CD14-positive monocyte (primary cell): ENCODE results near the gene GPR101. TPM values are rescaled to one million over a fixed set of nuclear protein-coding genes. Genes with fewer than 3 reads are reported as not detected.

Experiments used
- DNase-seq, 3 donors: peaks; one replicate each; pipeline ENCODE4 v3.0.0-alpha.2; 2011 to 2022
- H2AFZ ChIP-seq: 2 replicates; pipeline ENCODE4 v1.6.0; 2012; ENCODE audit warnings: mild to moderate bottlenecking, low read depth, low read length, inconsistent platforms; ENCODE audit not compliant: insufficient read depth, poor library complexity, severe bottlenecking
- H3K27ac ChIP-seq, 2 donors: 1 replicate in 1 of 2; 2 replicates in 1 of 2; pipeline ENCODE4 v1.5.1; 2012 to 2013; ENCODE audit warnings: low read length in 2 of 2, control low read depth in 1 of 2, inconsistent platforms in 1 of 2, low read depth in 1 of 2, mild to moderate bottlenecking in 1 of 2
- H3K27me3 ChIP-seq, 2 donors: one replicate each; pipeline versions ENCODE4 v1.6.0 to v1.6.1; 2011 to 2013; ENCODE audit warnings: low read length in 2 of 2; ENCODE audit not compliant: control insufficient read depth in 2 of 2, insufficient read depth in 2 of 2
- H3K36me3 ChIP-seq, 2 donors: replicated peaks in 1 of 2; 1 replicate in 1 of 2; 2 replicates in 1 of 2; pipeline versions ENCODE4 v1.5.1 to v1.6.1; 2012 to 2013; ENCODE audit warnings: low read length in 2 of 2, control low read depth in 1 of 2, inconsistent platforms in 1 of 2, mild to moderate bottlenecking in 1 of 2; ENCODE audit not compliant: insufficient read depth in 2 of 2, control insufficient read depth in 1 of 2
- H3K4me1 ChIP-seq, 2 donors: 1 replicate in 1 of 2; 2 replicates in 1 of 2; pipeline versions ENCODE4 v1.5.1 to v1.6.1; 2012 to 2013; ENCODE audit warnings: low read length in 2 of 2, control low read depth in 1 of 2, inconsistent platforms in 1 of 2, mild to moderate bottlenecking in 1 of 2, moderate library complexity in 1 of 2; ENCODE audit not compliant: insufficient read depth in 2 of 2, control insufficient read depth in 1 of 2
- H3K4me2 ChIP-seq: replicated peaks from 2 replicates; pipeline ENCODE3; 2012; ENCODE audit warnings: low read length, moderate library complexity, mild to moderate bottlenecking; ENCODE audit not compliant: poor library complexity, severe bottlenecking; ENCODE audit errors: extremely low read depth
- H3K4me3 ChIP-seq, 3 experiments: fragments of 200-600 bp in 1 of 3; sonication (generic) in 1 of 3; replicated peaks in 1 of 3; 1 replicate in 2 of 3; 2 replicates in 1 of 3; pipeline ENCODE4 v1.5.1; 2011 to 2013; ENCODE audit warnings: low read length in 3 of 3, mild to moderate bottlenecking in 3 of 3, control low read depth in 2 of 3, low read depth in 2 of 3, inconsistent platforms in 1 of 3, moderate library complexity in 1 of 3
- H3K79me2 ChIP-seq: 2 replicates; pipeline ENCODE4 v1.6.0; 2012; ENCODE audit warnings: mild to moderate bottlenecking, control low read depth, inconsistent platforms, low read length, moderate library complexity; ENCODE audit not compliant: insufficient read depth
- H3K9ac ChIP-seq: 2 replicates; pipeline ENCODE4 v1.6.0; 2017; ENCODE audit warnings: low read length, mild to moderate bottlenecking; ENCODE audit not compliant: insufficient read depth, poor library complexity, severe bottlenecking
- H3K9me3 ChIP-seq, 2 donors: replicated peaks in 1 of 2; 1 replicate in 1 of 2; 2 replicates in 1 of 2; pipeline versions ENCODE4 v1.5.1 to v1.6.1; 2012 to 2013; ENCODE audit warnings: low read length in 2 of 2, control low read depth in 1 of 2; ENCODE audit not compliant: control insufficient read depth in 1 of 2, insufficient read depth in 1 of 2
- H4K20me1 ChIP-seq: 2 replicates; pipeline ENCODE4 v1.6.0; 2012; ENCODE audit warnings: mild to moderate bottlenecking, low read length, control low read depth, moderate library complexity; ENCODE audit not compliant: insufficient read depth
- H3K27ac Mint-ChIP-seq, 7 donors: one replicate each; pipeline ENCODE4 v1.8.0; 2020; ENCODE audit warnings: mild to moderate bottlenecking in 7 of 7, mixed read lengths in 7 of 7, moderate library complexity in 6 of 7, inconsistent platforms in 2 of 7
- H3K27me3 Mint-ChIP-seq, 3 donors: one replicate each; pipeline ENCODE4 v1.8.0; 2021 to 2022; ENCODE audit warnings: low read depth in 3 of 3, mild to moderate bottlenecking in 3 of 3, mixed read lengths in 3 of 3, moderate library complexity in 3 of 3, inconsistent platforms in 1 of 3
- H3K36me3 Mint-ChIP-seq, 2 donors: one replicate each; pipeline ENCODE4 v1.8.0; 2020; ENCODE audit warnings: mixed read lengths in 2 of 2, inconsistent platforms in 1 of 2, mild to moderate bottlenecking in 1 of 2
- H3K4me1 Mint-ChIP-seq: one replicate; pipeline ENCODE4 v1.8.0; 2020; ENCODE audit warnings: mild to moderate bottlenecking, mixed read lengths
- H3K4me3 Mint-ChIP-seq, 2 donors: one replicate each; pipeline ENCODE4 v1.8.0; 2020; ENCODE audit warnings: mild to moderate bottlenecking in 2 of 2, mixed read lengths in 2 of 2, moderate library complexity in 1 of 2
- H3K9me3 Mint-ChIP-seq, 7 donors: one replicate each; pipeline ENCODE4 v1.8.0; 2020 to 2022; ENCODE audit warnings: mixed read lengths in 7 of 7, mild to moderate bottlenecking in 6 of 7, moderate library complexity in 6 of 7, inconsistent platforms in 2 of 7
- WGBS: methylation state at CpG from one replicate; pipeline ENCODE4 v1.1.5; 2013; ENCODE audit warnings: missing lambda C conversion rate; ENCODE audit not compliant: insufficient coverage; 5-methylcytosine and 5-hydroxymethylcytosine counted together
- intact Hi-C, 2 donors: fragments of 100-400 bp; cut with micrococcal nuclease; formaldehyde crosslinking; loops; one replicate each; pipeline versions ENCODE4 v1.15.0 to v1.15.1; 2023
- polyA plus RNA-seq, 3 donors: library from polyadenylated mRNA; depleted of rRNA in 1 of 3; unstranded in 2 of 3; stranded (reverse) in 1 of 3; fragments of 300-500 nt in 2 of 3; fragments of >200 nt in 1 of 3; fragmentation: Illumina TruSeq in 2 of 3; gene quantifications; 1 replicate in 2 of 3; 2 replicates in 1 of 3; pipeline ENCODE4 v1.2.3, GENCODE V29; 2012 to 2021
- TF ChIP-seq, protein P1 (sequence below): fragments of 200-600 bp; IDR thresholded peaks from one replicate; pipeline ENCODE4 v1.8.0; 2022; ENCODE audit warnings: antibody characterized with exemption, mild to moderate bottlenecking

The GPR101 gene
- polyA plus RNA-seq, 3 donors, result not detected

DNA sequence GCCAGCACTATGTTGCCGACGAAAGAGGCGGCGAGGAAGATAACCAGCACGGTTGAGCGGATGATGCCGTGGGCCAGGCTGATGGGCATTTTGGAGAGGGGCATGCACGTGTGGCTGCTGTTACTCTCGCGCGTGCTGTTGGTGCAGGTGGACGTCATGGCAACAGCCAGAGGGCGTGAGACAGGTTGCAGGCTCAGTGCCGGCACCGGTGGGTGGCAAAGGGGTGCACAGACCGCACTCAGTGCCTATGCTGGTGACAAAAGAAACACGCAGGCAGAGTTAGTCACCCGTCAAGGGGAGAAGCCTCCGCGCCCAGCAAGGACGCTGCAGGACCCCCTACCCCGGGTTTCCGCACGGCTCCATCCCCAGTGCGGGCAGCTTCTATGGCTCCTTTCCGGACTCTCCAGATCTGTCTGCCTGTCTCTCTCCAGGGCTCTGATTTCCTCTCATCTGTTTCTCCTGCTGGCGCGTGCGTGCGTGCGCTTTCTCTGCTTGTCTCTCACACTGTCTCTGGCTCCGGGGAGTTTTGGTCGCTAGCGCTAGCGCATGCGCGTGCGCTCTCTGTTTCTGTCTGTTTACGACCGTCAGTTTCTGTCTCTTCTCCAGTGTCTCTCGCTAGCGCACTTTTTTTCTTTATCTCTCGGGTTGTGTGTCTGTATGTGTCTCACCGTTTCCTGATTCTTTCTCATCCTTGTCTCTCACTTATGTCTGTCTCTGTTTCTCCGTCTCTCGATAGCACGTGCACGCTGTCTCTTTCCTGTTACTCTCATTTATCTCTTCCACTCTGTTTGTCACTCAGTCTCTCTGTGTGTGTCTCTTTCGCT is 2.1 kb downstream of the GPR101 start:
- Mint-ChIP-seq H3K27me3 (peaks cover 22 to 35% (median 27%) of the 10 kb centered on the region in 3 donors), H3K4me3 (no peak overlapping the region), H3K9me3 (peaks cover 0 to 12% (median 4%) of the 10 kb centered on the region in 7 donors), H3K36me3 (no peaks in the 10 kb centered on the region), H3K27ac (no peak overlapping the region), H3K4me1 (peaks cover 4% of the 10 kb centered on the region)
- peak overlapping the region in 1 of 3 experiments; percentile 47 for H3K4me3 ChIP-seq
- peak overlapping the region; percentile 29 for H3K4me2 ChIP-seq
- no peaks in the 10 kb centered on the region for H3K79me2 ChIP-seq
- TF ChIP-seq, protein P1, sequence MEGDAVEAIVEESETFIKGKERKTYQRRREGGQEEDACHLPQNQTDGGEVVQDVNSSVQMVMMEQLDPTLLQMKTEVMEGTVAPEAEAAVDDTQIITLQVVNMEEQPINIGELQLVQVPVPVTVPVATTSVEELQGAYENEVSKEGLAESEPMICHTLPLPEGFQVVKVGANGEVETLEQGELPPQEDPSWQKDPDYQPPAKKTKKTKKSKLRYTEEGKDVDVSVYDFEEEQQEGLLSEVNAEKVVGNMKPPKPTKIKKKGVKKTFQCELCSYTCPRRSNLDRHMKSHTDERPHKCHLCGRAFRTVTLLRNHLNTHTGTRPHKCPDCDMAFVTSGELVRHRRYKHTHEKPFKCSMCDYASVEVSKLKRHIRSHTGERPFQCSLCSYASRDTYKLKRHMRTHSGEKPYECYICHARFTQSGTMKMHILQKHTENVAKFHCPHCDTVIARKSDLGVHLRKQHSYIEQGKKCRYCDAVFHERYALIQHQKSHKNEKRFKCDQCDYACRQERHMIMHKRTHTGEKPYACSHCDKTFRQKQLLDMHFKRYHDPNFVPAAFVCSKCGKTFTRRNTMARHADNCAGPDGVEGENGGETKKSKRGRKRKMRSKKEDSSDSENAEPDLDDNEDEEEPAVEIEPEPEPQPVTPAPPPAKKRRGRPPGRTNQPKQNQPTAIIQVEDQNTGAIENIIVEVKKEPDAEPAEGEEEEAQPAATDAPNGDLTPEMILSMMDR, result no peak
- H3K9ac ChIP-seq, result no peak overlapping the region
- no peak overlapping the region for H3K27ac ChIP-seq
- no peak for DNase-seq
- WGBS, result 5% methylated on average over 28 of the region's 49 CpGs
- H2AFZ ChIP-seq, result peak overlapping the region; percentile 22
- intact Hi-C loops, result no loop called here
- no peaks in the 10 kb centered on the region for H3K36me3 ChIP-seq
- H3K4me1 ChIP-seq, result peaks cover 0 to 7% of the 10 kb centered on the region in 2 donors
- H3K27me3 ChIP-seq, result peaks cover 42 to 73% of the 10 kb centered on the region in 2 donors
- no peaks in the 10 kb centered on the region for H4K20me1 ChIP-seq
- peaks cover 0 to 14% of the 10 kb centered on the region in 2 donors for H3K9me3 ChIP-seq

DNA sequence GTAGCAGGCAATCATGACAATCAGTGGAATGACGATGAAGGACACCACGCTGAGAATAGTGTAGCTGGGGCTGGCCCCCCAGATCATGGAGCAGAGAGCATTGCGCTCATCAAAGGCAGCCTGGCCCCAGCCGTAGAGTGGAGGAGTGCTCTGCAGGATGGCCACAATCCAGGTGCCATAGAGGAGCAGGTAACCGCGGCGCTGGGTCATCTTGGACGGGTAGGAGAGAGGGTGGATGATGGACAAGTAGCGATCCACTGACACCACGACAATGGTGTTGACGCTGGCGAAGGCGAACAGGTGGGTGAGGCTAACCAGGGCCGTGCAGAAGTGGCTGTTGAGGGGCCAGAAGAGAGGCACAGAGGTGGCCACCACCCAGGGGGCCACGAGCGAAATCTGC is 2.8 kb downstream of the GPR101 start:
- Histone ChIP-seq H3K27me3 (peaks cover 39 to 68% of the 10 kb centered on the region in 2 donors), H3K4me1 (peaks cover 0 to 7% of the 10 kb centered on the region in 2 donors), H3K36me3 (no peaks in the 10 kb centered on the region), H3K4me3 (no peak overlapping the region), H3K4me2 (no peak overlapping the region), H4K20me1 (no peaks in the 10 kb centered on the region), H3K27ac (no peak overlapping the region), H3K9me3 (peaks cover 0 to 14% of the 10 kb centered on the region in 2 donors), H3K79me2 (no peaks in the 10 kb centered on the region), H3K9ac (no peak overlapping the region), H2AFZ (no peak overlapping the region)
- H3K4me3 Mint-ChIP-seq, result no peak overlapping the region
- TF ChIP-seq, protein P1, result no peak
- H3K27ac Mint-ChIP-seq, result no peak overlapping the region
- H3K4me1 Mint-ChIP-seq, result peaks cover 4% of the 10 kb centered on the region
- 11% methylated on average over 10 of the region's 16 CpGs for WGBS
- H3K9me3 Mint-ChIP-seq, result peaks cover 0 to 12% (median 4%) of the 10 kb centered on the region in 7 donors
- H3K36me3 Mint-ChIP-seq, result no peaks in the 10 kb centered on the region
- intact Hi-C loops, result no loop called here
- no peak for DNase-seq
- peaks cover 22 to 34% (median 27%) of the 10 kb centered on the region in 3 donors for H3K27me3 Mint-ChIP-seq
